ENCODE results near the gene OR3A2.

GRCh38 chr17:3415610-3416009 is 29.5 kb upstream of the OR3A2 start:
- no peak for TF ChIP-seq CBX5 (IDR thresholded peaks at IDR 0.05; ENCODE audit: borderline replicate concordance, low read depth)
- no peak for TF ChIP-seq RFX1 (IDR thresholded peaks at IDR 0.05)
- TF ChIP-seq, protein P1, sequence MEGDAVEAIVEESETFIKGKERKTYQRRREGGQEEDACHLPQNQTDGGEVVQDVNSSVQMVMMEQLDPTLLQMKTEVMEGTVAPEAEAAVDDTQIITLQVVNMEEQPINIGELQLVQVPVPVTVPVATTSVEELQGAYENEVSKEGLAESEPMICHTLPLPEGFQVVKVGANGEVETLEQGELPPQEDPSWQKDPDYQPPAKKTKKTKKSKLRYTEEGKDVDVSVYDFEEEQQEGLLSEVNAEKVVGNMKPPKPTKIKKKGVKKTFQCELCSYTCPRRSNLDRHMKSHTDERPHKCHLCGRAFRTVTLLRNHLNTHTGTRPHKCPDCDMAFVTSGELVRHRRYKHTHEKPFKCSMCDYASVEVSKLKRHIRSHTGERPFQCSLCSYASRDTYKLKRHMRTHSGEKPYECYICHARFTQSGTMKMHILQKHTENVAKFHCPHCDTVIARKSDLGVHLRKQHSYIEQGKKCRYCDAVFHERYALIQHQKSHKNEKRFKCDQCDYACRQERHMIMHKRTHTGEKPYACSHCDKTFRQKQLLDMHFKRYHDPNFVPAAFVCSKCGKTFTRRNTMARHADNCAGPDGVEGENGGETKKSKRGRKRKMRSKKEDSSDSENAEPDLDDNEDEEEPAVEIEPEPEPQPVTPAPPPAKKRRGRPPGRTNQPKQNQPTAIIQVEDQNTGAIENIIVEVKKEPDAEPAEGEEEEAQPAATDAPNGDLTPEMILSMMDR (IDR thresholded peaks at IDR 0.05 in 2 of 3, conservative IDR thresholded peaks at IDR 0.05 in 1 of 3; ENCODE audit: insufficient read depth in 2 of 3, low read depth in 1 of 3, low read length in 3 of 3), result no peak
- TF ChIP-seq MYBL2 (IDR thresholded peaks at IDR 0.05; ENCODE audit: low read depth), result no peak
- TF ChIP-seq MYBL2 (CRISPR knock-in tag; IDR thresholded peaks at IDR 0.05; ENCODE audit: borderline replicate concordance), result no peak
- TF ChIP-seq, protein P2, sequence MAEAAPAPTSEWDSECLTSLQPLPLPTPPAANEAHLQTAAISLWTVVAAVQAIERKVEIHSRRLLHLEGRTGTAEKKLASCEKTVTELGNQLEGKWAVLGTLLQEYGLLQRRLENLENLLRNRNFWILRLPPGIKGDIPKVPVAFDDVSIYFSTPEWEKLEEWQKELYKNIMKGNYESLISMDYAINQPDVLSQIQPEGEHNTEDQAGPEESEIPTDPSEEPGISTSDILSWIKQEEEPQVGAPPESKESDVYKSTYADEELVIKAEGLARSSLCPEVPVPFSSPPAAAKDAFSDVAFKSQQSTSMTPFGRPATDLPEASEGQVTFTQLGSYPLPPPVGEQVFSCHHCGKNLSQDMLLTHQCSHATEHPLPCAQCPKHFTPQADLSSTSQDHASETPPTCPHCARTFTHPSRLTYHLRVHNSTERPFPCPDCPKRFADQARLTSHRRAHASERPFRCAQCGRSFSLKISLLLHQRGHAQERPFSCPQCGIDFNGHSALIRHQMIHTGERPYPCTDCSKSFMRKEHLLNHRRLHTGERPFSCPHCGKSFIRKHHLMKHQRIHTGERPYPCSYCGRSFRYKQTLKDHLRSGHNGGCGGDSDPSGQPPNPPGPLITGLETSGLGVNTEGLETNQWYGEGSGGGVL (CRISPR knock-in tag; IDR thresholded peaks at IDR 0.05), result no peak
- TF ChIP-seq ZFP91 (CRISPR knock-in tag; IDR thresholded peaks at IDR 0.05), result no peak
- no peak for TF ChIP-seq RNF2 (IDR thresholded peaks at IDR 0.05)
- TF ChIP-seq RBM22 (IDR thresholded peaks at IDR 0.05; ENCODE audit: low read depth, low read length, poor library complexity, severe bottlenecking), result no peak
- no peak for TF ChIP-seq SFPQ (IDR thresholded peaks at IDR 0.05; ENCODE audit: low read depth, low read length)
- no peak for TF ChIP-seq ZNF384 (IDR thresholded peaks at IDR 0.05; ENCODE audit: low read depth, low read length)
- TF ChIP-seq POLR2A (conservative IDR thresholded peaks at IDR 0.05), result no peak
